ENCODE data around the gene HEXD.

- no peak for TF ChIP-seq CTCF (conservative IDR thresholded peaks at IDR 0.05; ENCODE audit: low read length)
- TF ChIP-seq EZH2phosphoT487 (IDR thresholded peaks at IDR 0.05; ENCODE audit: borderline replicate concordance, low read depth, low read length), result no peak
These were observed 71.8 kb downstream of the HEXD start for GRCh38 chr17:82489851-82490511.
